Hematopoietic multipotent progenitor cell treated with erythropoietin and hydrocortisone succinate and interleukin-3 and kit ligand, for 8 days (in vitro differentiated cells): ENCODE measurements around the gene SYNE3.

Experiments
- DNase-seq: peaks from one replicate; pipeline ENCODE4 v3.0.0-alpha.2; 2015

SYNE3 gene, protein sequence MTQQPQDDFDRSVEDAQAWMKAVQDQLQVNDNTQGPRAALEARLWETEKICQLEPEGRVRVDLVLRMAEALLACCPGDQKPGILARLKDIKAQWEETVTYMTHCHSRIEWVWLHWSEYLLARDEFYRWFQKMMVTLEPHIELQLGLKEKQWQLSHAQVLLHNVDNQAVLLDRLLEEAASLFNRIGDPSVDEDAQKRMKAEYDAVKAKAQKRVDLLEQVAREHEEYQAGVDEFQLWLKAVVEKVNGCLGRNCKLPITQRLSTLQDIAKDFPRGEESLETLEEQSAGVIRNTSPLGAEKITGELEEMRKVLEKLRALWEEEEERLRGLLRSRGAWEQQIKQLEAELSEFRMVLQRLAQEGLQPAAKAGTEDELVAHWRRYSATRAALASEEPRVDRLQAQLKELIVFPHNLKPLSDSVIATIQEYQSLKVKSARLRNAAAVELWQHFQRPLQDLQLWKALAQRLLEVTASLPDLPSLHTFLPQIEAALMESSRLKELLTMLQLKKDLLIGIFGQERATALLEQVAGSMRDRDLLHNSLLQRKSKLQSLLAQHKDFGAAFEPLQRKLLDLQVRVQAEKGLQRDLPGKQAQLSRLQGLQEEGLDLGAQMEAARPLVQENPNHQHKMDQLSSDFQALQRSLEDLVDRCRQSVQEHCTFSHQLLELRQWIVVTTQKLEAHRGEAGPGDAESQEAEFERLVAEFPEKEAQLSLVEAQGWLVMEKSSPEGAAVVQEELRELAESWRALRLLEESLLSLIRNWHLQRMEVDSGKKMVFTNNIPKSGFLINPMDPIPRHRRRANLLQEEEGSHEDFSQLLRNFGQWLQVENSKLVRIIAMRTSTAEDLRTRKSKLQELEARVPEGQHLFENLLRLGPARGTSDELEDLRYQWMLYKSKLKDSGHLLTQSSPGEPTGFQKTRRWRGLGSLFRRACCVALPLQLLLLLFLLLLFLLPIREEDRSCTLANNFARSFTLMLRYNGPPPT

DNA sequence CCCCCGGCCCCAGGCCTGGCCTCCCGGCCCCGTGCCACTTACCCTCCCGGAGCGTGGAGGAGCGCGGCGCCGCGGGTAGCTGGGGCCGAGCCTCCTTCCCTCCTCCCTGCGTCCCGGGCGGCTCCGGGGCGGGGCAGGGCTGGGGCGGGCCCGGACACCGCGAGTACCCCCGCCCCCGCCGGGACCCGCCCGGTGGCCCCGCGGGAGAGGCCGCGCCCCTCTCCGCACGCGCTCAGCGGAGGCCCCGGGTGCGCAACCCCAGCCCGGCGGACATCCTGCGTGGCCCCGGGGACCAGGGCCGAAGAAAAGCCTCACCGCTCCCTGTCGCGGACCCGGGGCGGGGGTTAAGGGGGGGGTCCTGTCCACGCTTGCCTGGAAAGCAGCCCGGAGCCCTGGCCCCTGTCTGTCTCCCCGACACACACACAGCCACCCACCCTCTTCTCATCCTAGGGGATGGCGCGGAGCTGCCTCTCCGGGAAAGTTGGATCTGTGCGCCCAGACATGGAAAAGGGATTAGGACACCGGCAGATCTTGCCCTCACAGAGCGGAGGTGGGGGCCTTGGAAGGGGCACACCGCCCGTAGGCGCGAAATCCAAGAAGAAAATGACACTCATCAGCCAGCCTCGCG, at the start of gene SYNE3:
Gene SYNE3 (minus strand): TSS at position 97 of the 628 bp plus-strand sequence. CDS start 40,829 bp downstream, outside the sequence.
- peak; percentile 59 for DNase-seq

DNA sequence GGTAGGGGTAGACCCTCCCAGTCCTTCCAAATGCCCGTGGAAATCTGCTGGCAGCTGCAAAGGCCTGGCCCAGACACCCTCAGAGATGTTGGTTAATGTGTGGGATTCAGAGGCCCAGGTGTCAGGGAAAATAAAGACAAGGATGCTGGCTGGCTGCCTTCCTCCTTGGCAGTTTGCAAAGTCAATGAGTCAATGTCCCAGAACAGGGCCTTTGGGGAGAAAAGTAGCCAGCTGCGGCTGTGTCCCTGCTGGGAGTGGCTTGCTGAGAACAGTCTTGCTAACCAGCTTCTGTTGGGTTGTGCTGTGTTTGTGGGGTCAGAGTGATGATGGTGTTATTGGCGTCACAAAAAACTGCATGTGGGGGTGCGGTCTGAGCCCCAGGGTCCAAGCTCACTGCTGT, 47.6 kb upstream of the SYNE3 start:
- no peak for DNase-seq

DNA sequence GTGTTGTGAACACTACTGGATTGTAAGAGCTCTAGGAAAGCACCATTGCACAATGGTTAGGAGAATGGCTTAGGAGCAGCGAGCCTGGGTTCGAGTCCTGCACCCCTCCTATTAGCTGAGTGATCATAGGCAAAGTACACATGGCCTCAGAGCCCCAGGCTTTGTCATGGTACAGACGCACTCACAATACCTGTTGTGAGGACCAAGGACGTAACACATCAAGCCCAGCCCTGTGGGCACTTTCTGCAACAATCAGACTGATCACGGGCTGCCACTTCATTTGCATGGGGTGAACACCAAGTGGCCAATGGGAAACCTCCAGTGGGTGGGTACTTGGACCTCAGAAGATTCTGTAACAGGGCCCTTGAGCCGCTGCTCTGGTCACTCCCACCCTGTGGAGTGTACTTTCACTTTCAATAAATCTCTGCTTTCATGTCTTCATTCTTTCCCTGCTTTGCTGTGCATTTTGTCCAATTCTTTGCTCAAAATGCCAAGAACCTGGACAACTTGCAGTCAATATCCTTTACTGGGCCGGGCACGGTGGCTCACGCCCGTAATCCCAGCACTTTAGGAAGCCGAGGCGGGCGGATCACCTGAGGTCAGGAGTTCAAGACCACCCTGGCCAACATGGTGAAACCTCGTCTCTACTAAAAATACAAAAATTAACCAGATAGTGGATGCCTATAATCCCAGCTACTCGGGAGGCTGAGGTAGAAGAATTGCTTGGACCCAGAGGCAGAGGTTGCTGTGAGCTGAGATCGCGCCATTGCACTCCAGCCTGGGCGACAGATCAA, 46.6 kb upstream of the SYNE3 start:
- DNase-seq = no peak

DNA sequence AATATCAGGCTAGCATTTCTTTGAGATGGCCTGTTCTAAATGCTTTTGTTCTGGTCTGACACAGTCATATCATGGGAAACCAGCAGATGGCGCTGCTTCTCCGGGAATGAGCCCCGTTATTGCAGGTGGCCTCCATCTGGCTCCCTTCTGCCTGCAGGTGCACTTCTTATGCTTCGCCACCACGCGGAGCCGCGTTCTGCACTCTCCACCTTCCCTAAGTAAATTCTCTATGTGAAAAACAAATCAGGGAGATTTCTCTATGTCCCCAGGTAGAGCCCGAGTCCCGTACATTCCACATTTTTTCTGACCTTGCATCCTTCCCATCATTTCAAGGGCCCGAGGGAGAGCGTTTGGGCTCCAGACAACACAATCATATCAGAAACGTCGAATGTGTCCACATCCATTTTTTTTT, 44.6 kb upstream of the SYNE3 start:
- DNase-seq = peak; percentile 88

DNA sequence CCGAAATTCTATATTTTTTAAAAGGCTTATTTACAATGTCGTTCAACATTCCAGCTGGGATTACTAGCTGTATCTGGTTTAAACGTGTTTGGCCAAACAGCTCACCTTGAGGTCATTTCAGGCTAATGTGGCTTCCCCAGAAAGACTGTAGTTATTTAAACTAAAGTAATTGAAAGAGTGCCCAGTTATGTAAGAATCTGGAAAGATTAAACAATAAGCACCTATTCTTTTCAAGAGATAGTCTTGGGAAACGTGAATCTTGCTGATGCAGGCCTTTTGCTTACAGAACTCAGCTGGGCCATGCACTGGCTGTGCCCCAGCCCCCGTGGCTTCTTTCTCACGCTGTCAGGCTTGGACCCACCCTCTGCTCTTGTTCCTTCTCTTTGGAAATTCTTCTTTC, 42.8 kb upstream of the SYNE3 start:
- no peak for DNase-seq

DNA sequence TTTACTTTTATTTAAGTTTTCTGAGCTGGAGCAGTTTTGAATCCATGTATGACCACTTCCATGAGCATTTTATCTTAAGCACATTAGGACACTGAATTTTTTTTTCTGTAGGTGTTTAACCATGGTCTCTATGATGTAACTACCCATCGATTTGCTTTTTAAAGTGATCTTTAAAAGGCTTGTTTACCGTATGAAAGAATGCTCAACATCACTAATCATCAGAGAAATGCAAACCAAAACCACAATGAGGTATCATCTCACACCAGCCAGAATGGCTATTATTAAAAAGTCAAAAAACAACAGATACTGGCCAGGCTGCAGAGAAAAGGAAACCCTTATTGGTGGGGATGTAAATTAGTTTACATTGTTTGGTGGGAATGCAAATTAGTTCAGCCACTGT, 41.4 kb upstream of the SYNE3 start:
- DNase-seq = no peak

DNA sequence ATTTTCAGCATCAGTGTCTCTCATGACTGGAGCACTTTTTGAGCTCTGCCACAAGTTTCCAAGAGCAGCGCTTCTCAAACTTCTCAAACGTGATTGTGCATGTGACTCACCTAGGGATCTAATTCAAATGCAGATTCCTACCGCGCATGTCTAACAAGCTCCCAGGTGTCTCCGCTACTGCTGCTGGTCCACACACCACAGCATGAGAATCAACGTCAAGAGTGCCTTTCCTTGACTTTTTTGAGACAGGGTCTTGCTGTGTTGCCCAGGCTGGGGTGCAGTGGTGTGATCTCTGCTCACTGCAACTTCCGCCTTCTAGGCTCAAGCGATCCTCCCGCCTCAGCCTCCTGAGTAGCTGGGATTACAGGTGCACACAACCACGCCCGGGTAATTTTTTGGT, 40.8 kb upstream of the SYNE3 start:
- no peak for DNase-seq

DNA sequence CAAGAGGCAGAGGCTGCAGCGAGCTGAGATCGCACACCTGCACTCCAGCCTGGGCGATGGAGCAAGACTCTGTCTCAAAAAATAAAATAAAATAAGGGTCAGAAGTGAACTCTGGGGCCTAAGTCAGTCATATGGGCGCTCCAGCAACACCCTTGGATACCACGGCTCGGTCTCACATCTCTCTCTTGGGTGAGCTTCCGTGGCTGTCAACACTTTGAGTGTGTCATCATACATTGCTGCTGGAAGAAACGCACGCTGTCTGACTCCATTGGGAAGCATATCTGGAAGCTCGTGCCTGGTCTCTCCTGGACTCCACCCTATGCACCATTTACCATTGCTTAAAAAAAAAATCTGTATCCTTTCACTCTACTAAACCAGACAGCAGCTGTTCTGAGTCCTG, 38.6 kb upstream of the SYNE3 start:
- no peak for DNase-seq

DNA sequence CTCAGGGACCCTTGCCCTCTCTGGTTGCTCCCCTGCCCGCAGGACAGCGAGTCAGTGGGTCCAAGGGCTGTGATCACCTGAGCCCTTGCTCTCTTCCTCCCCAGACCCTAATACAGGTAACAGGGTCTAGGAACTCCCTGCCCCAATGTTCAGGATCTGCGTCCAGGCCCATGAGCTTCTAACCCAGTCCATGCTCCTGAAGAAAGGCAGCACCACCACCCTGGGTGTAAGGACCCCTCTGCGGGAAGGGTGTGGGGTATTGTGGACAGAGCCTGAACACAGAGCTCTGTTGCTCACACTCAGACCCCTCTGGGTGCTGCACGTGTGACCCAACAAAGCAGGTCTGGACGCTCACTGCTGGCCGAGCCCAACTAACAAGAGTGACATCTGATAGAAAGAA, 36.7 kb upstream of the SYNE3 start:
- DNase-seq = no peak

DNA sequence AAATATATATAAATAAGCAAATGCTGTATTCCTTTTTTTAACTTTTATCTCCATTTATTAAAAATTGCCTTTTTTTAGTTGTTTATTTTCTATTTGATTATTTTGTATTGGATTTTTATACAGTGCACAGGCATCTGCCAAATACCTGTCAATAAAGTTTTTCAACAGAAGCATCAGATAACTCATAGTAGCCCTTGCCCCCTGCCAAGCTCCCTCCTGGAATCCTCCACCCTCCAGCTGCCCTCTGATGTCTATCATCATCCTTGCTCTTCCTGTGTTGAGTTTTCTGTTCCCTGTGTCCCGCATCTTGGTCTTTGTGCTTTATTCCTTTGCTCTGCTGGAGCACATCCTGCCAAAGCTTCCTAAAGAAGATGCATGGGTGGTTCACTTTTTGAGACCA, 35.0 kb upstream of the SYNE3 start:
- DNase-seq = no peak

DNA sequence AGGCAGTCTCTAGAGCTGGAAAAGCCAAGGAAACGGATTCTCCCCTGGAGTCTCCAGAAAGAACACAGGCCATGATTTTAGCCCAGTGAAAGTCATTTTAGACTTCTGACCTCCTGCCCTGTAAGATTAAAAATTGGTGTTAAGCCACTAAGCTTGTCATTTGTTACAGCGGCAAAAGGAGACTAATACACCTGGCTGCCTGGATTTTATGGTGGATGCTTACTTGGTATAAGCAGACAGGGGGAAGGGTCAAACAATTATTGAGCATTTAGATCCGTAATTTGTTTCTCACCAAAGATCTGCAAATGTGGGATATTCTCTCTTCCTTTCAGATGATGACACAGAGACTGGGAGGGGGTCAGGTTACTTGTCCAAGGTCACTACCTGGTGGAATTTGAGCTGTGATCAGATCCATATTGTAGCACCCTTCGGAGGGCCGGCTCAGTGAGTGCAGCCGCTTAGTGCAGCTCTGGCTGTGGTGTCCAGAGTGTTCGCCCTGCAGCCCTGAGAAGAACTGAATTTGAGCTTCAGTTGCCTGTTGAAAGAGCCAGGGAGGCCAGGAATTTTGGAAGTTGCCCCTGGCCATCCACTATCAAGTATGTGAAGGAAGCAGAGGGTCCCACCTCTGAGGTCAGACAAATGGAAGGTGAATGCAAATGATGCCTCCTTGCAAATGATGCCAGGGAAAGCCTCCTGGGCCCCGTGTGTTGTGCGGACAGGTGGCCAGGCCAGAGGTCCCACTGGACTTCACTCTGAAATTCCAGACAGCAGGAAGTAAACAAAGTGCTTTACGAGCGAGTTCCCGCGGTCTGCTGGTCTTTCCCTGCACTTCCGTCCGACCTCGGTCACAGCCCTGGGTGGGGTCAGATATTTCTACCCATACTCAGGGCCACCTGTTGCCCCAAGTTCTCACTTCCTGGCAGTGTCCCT, 33.5 kb upstream of the SYNE3 start:
- DNase-seq = no peak

DNA sequence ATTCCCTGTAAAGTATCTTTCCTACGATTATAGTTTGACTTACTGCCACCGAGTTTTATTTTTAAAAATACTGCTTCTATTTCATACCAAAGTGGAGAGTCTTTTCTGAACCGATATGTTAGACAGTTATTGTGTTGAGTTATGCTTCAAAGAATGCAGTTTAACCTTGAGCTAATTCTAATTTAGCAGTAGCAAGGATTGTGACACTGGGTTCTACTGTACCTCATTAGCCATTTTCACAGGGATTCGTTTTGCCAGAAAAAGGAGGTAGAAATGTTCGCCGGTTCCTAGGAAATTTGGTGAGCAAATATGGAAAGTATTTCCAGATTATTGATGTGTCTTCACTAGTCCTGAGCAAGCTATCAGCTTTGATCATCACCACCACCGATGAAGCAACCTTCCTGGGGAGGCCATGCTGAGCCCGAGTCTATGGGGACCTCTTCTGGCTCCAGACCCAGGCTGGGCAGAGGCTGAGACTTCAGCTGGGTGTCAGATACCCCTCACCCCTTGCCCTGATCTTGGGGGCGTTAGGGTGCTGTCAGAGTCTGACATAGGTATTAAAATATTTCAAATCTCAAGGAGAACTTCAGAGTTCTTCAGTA, 32.0 kb upstream of the SYNE3 start:
- DNase-seq = no peak

DNA sequence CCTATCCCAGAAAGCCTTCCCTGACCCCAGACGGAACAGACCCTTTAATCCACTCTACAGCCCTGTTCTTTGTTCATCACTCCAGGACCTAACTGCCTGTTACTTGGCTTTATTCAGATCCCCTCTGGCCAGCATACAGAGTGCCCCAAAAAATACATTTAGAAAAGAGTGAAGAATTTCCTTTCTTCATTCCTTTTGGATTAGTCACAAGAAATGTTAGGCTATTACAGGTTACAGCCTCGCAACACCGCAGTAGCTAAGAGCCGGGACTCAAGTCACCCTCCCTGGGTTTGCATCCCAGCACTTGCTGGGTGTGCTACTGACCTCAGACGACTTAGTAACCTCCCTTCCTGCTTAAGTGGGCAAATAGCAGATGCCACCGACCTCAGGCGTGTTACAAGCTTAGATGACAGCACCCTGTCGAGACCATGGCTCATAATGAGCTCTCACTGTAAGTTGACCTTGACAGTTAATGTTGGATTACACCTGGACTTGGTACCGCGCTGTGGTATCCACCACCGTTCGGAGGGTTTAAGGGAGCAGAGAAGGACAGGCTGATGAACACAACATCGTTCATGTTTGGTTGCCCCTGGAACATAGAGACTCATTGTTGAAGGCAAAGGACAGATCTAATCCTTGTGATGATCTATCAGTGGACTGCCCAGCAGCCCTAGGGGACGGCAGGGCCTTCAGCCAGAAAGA, 31.3 kb upstream of the SYNE3 start:
- DNase-seq = no peak

DNA sequence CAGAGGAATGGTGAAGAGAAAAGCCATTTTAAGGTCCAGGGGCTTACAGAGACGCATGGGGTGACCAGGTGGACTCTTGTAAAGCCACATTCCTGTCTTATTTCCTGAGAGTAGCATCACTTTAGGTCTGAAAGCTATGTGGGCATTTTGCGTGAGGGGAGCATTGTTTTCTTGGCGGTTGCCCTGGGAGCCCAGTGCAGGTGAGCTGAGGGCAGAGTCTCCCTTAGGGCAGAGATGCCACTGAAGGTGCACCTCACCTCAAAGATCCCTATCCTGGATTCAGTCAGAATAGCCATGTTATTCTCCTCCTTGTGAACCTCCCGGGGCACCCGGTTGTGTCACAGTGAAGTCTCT, 30.8 kb upstream of the SYNE3 start:
- no peak for DNase-seq

DNA sequence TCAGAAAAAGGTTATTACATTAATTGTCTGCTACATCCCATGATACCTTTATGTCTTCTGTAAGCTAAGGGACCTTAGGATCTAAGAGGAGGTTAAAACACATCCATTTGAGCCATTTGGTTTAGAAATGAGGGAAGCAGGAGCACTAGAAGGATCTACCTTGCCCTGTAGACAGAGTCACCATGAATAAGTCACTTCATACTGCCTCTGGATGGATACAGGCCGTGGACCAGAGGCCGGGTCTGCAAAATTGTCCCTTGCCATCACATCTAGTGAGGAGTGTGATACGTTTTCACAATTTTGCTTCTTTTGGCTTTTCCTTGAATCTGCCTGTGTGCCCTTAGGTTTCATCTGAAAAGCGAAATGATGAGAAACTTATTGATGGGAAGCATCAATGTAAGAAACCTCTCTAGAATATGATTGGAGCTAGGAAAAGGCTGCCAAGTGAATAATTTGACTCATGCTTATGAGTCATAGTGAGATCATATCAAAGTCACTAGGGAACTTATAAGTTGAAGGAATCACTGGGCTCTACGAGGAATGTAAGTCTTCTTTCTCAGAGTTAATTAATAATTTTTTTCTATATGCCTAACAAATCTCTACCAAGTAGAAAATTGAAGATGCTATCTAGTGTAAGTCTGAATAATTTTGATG, 29.2 kb upstream of the SYNE3 start:
- DNase-seq = peak; percentile 69

DNA sequence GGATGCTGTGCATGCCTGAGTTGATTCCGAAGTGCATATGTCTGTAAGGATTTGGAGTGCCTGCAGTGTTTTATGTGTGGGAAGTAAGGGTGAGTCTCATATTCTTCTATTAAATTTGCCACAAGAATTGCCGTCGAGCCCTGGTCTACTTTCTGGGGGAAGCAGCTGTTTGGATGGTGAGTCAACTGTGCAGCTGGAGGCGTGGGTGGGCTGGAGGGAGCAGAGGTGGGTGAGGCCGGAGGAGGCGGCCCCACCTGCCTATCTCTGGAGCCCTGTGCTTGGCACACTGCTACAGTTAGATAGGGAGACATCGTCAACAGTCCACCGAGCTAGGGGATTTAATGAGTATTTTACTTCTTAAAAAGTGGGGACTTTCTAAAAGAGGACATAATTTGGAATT, 28.1 kb upstream of the SYNE3 start:
- peak; percentile 94 for DNase-seq

DNA sequence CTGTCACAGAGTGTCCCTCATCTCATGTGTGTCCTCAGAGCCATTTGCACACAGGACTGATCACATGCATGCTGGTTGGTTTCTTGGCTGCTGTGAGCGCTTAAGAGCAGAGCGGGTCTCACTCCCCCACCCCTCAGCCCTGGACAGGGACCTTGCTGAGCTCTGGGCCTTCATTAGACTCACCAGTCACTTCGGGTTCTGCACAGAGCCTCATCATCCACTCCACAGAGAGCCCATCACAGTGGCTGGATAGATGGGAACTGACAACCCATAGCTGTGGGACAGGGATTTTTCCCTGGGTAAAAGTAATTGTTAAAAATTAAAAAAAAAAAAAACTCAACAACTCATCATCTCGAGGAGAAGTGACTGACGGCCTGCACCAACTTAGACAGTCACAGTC, 26.6 kb upstream of the SYNE3 start:
- DNase-seq = no peak

DNA sequence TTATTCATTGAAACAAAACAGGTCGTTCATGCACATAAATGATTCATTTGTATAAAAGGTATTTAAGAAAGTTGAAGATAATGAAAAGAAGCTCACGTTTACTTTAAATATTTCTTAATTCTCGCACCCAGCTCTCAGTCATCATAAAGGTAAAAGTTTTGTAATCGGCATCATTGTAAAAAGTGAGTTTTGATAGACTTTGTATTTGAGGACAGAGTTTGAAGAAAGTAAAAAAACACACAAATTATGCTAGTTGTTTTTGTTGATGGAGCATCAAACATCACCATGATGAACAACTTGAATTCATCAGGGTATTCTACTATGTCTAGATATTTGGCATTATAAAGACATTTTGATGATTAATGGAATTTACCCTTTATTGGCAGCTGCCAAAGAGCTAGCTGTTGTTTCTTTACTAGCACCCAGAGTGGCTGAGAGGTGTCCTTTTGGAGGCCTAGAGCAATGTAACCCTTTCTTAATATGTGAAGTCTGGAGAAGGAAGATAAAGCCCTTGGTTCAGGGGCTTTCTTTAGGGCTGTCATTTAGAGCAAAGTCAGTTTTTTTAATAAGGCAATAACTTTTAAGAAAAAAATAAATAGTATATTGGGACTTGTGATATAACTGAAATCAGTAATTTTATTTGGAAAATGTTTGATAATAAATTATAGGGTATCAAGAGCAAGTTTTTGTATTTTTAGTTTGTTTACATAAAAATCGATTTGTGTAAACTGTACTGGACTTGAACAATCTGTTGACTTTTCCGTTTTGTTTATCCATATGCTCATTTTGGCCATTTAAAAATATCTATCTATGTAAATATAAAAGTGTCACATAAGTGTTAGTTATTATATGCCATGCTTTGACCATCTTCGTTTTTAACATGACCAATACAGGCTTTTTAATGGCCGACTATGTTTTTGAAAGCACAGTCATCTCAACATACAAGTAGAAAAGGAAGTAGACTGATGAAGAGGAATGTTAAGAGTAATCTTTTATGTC, 25.8 kb upstream of the SYNE3 start:
- peak; percentile 81 for DNase-seq

DNA sequence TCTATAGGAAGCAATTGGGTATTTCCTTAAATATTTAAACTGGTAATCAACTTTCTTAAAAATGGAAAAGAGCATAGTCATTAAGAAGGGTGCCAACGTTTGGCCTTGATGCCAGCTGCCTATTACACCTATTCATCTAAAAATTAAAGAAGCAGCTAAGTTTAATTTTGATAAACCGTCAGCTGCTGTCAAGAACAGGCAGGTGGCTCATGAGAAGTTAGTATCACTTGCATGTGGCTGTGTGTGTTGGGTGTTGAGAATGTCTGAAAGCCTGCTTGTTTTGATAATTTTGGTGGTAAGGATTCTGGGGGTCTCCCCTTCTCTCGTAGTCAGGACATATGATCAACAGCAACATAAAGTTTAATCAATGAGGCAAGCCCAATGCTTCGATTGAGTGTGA, 24.9 kb upstream of the SYNE3 start:
- peak; percentile 65 for DNase-seq
